ENCODE results near the gene SCUBE1.

Gene SCUBE1

GRCh38 chr22:43182118-43182517, 161.1 kb downstream of the SCUBE1 start:
- Histone ChIP-seq H3K4me1 (ENCODE audit: control insufficient read depth, insufficient read depth, low read length) (peaks cover 7% of the 10 kb centered on the region), H3K4me3 (ENCODE audit: low read depth, low read length) (no peak overlapping the region), H3K9me3 (ENCODE audit: control insufficient read depth, insufficient read depth, low read depth, low read length) (no peaks in the 10 kb centered on the region), H3K36me3 (ENCODE audit: control insufficient read depth, insufficient read depth, low read length) (peaks cover 53% of the 10 kb centered on the region), H3K27ac (ENCODE audit: low read depth, low read length) (no peak overlapping the region), H3K9ac (ENCODE audit: low read length) (no peak overlapping the region), H3K27me3 (ENCODE audit: control insufficient read depth, insufficient read depth, low read length) (no peaks in the 10 kb centered on the region; the same call in 1 of the 2 replicates)

GRCh38 chr22:43181321-43182076, 161.7 kb downstream of the SCUBE1 start:
- H3K9me3 ChIP-seq (ENCODE audit: control insufficient read depth, insufficient read depth, low read depth, low read length): no peaks in the 10 kb centered on the region
- no peak overlapping the region for H3K9ac ChIP-seq (ENCODE audit: low read length)
- H3K4me3 ChIP-seq (ENCODE audit: low read depth, low read length): no peak overlapping the region
- no peaks in the 10 kb centered on the region; the same call in 1 of the 2 replicates for H3K27me3 ChIP-seq (ENCODE audit: control insufficient read depth, insufficient read depth, low read length)
- peaks cover 53% of the 10 kb centered on the region for H3K36me3 ChIP-seq (ENCODE audit: control insufficient read depth, insufficient read depth, low read length)
- H3K4me1 ChIP-seq (ENCODE audit: control insufficient read depth, insufficient read depth, low read length): peaks cover 7% of the 10 kb centered on the region
- no peak overlapping the region for H3K27ac ChIP-seq (ENCODE audit: low read depth, low read length)

- Histone ChIP-seq H3K9ac (ENCODE audit: low read length) (no peak overlapping the region), H3K4me3 (ENCODE audit: low read depth, low read length) (no peak overlapping the region), H3K27ac (ENCODE audit: low read depth, low read length) (no peak overlapping the region), H3K36me3 (ENCODE audit: control insufficient read depth, insufficient read depth, low read length) (peaks cover 60% of the 10 kb centered on the region), H3K9me3 (ENCODE audit: control insufficient read depth, insufficient read depth, low read depth, low read length) (no peaks in the 10 kb centered on the region), H3K27me3 (ENCODE audit: control insufficient read depth, insufficient read depth, low read length) (no peaks in the 10 kb centered on the region), H3K4me1 (ENCODE audit: control insufficient read depth, insufficient read depth, low read length) (peaks cover 5% of the 10 kb centered on the region)
These were observed 162.5 kb downstream of the SCUBE1 start for GRCh38 chr22:43180670-43181069.

- no peaks in the 10 kb centered on the region for H3K4me1 ChIP-seq (ENCODE audit: control insufficient read depth, insufficient read depth, low read length)
- no peak overlapping the region for H3K4me3 ChIP-seq (ENCODE audit: low read depth, low read length)
- no peak overlapping the region for H3K27ac ChIP-seq (ENCODE audit: low read depth, low read length)
- peaks cover 68% of the 10 kb centered on the region for H3K36me3 ChIP-seq (ENCODE audit: control insufficient read depth, insufficient read depth, low read length)
- no peak overlapping the region for H3K9ac ChIP-seq (ENCODE audit: low read length)
- no peaks in the 10 kb centered on the region for H3K27me3 ChIP-seq (ENCODE audit: control insufficient read depth, insufficient read depth, low read length)
- no peaks in the 10 kb centered on the region for H3K9me3 ChIP-seq (ENCODE audit: control insufficient read depth, insufficient read depth, low read depth, low read length)
These were observed 163.3 kb downstream of the SCUBE1 start for GRCh38 chr22:43179911-43180195.

- no peaks in the 10 kb centered on the region for H3K4me1 ChIP-seq (ENCODE audit: control insufficient read depth, insufficient read depth, low read length)
- H3K36me3 ChIP-seq (ENCODE audit: control insufficient read depth, insufficient read depth, low read length): peaks cover 74% of the 10 kb centered on the region
These were observed 163.8 kb downstream of the SCUBE1 start for GRCh38 chr22:43179146-43179910.

GRCh38 chr22:43177479-43177878, 165.7 kb downstream of the SCUBE1 start:
- no peak overlapping the region for H3K9ac ChIP-seq (ENCODE audit: low read length)
- no peaks in the 10 kb centered on the region for H3K27me3 ChIP-seq (ENCODE audit: control insufficient read depth, insufficient read depth, low read length)
- peaks cover 85% of the 10 kb centered on the region for H3K36me3 ChIP-seq (ENCODE audit: control insufficient read depth, insufficient read depth, low read length)
- H3K27ac ChIP-seq (ENCODE audit: low read depth, low read length): no peak overlapping the region
- no peak overlapping the region for H3K4me3 ChIP-seq (ENCODE audit: low read depth, low read length)
- H3K4me1 ChIP-seq (ENCODE audit: control insufficient read depth, insufficient read depth, low read length): no peaks in the 10 kb centered on the region
- no peaks in the 10 kb centered on the region for H3K9me3 ChIP-seq (ENCODE audit: control insufficient read depth, insufficient read depth, low read depth, low read length)

More at GRCh38 chr22:43179146-43179910, 163.8 kb downstream of the SCUBE1 start:
- Histone ChIP-seq H3K9me3 (ENCODE audit: control insufficient read depth, insufficient read depth, low read depth, low read length) (no peaks in the 10 kb centered on the region), H3K27ac (ENCODE audit: low read depth, low read length) (no peak overlapping the region), H3K4me3 (ENCODE audit: low read depth, low read length) (no peak overlapping the region), H3K27me3 (ENCODE audit: control insufficient read depth, insufficient read depth, low read length) (no peaks in the 10 kb centered on the region), H3K9ac (ENCODE audit: low read length) (no peak overlapping the region)

- no peaks in the 10 kb centered on the region for H3K27me3 ChIP-seq (ENCODE audit: control insufficient read depth, insufficient read depth, low read length)
- H3K27ac ChIP-seq (ENCODE audit: low read depth, low read length): no peak overlapping the region
- H3K36me3 ChIP-seq (ENCODE audit: control insufficient read depth, insufficient read depth, low read length): peaks cover 85% of the 10 kb centered on the region
- H3K4me3 ChIP-seq (ENCODE audit: low read depth, low read length): no peak overlapping the region
- no peaks in the 10 kb centered on the region for H3K4me1 ChIP-seq (ENCODE audit: control insufficient read depth, insufficient read depth, low read length)
- H3K9ac ChIP-seq (ENCODE audit: low read length): no peak overlapping the region
- no peaks in the 10 kb centered on the region for H3K9me3 ChIP-seq (ENCODE audit: control insufficient read depth, insufficient read depth, low read depth, low read length)
These were observed 167.1 kb downstream of the SCUBE1 start for GRCh38 chr22:43176090-43176489.

GRCh38 chr22:43174941-43175531, 168.1 kb downstream of the SCUBE1 start:
- Histone ChIP-seq H3K4me3 (ENCODE audit: low read depth, low read length) (no peak overlapping the region), H3K27me3 (ENCODE audit: control insufficient read depth, insufficient read depth, low read length) (no peaks in the 10 kb centered on the region), H3K27ac (ENCODE audit: low read depth, low read length) (no peak overlapping the region), H3K36me3 (ENCODE audit: control insufficient read depth, insufficient read depth, low read length) (peaks cover 86% of the 10 kb centered on the region), H3K9me3 (ENCODE audit: control insufficient read depth, insufficient read depth, low read depth, low read length) (no peaks in the 10 kb centered on the region), H3K4me1 (ENCODE audit: control insufficient read depth, insufficient read depth, low read length) (no peaks in the 10 kb centered on the region), H3K9ac (ENCODE audit: low read length) (no peak overlapping the region)

GRCh38 chr22:43173976-43174720, 169.0 kb downstream of the SCUBE1 start:
- Histone ChIP-seq H3K9ac (ENCODE audit: low read length) (no peak overlapping the region), H3K36me3 (ENCODE audit: control insufficient read depth, insufficient read depth, low read length) (peaks cover 86% of the 10 kb centered on the region), H3K4me3 (ENCODE audit: low read depth, low read length) (no peak overlapping the region), H3K27ac (ENCODE audit: low read depth, low read length) (no peak overlapping the region), H3K9me3 (ENCODE audit: control insufficient read depth, insufficient read depth, low read depth, low read length) (no peaks in the 10 kb centered on the region), H3K4me1 (ENCODE audit: control insufficient read depth, insufficient read depth, low read length) (no peaks in the 10 kb centered on the region), H3K27me3 (ENCODE audit: control insufficient read depth, insufficient read depth, low read length) (no peaks in the 10 kb centered on the region)

- H3K4me3 ChIP-seq (ENCODE audit: low read depth, low read length): no peak overlapping the region
- H3K4me1 ChIP-seq (ENCODE audit: control insufficient read depth, insufficient read depth, low read length): no peaks in the 10 kb centered on the region
- H3K9me3 ChIP-seq (ENCODE audit: control insufficient read depth, insufficient read depth, low read depth, low read length): no peaks in the 10 kb centered on the region
- H3K27ac ChIP-seq (ENCODE audit: low read depth, low read length): no peak overlapping the region
- peaks cover 86% of the 10 kb centered on the region for H3K36me3 ChIP-seq (ENCODE audit: control insufficient read depth, insufficient read depth, low read length)
- no peak overlapping the region for H3K9ac ChIP-seq (ENCODE audit: low read length)
- H3K27me3 ChIP-seq (ENCODE audit: control insufficient read depth, insufficient read depth, low read length): no peaks in the 10 kb centered on the region
These were observed 169.6 kb downstream of the SCUBE1 start for GRCh38 chr22:43173566-43173965.
